ENCODE data around the gene C1QTNF9. TPM values are rescaled to one million over a fixed set of nuclear protein-coding genes. Genes with fewer than 3 reads are reported as not detected.

Gene C1QTNF9
- total and polyA plus RNA-seq, 4 donors, result 0.03 to 0.28 (median 0.20) TPM; not detected in 1

GRCh38 chr13:24279327-24280110 lies 29.9 kb upstream of the C1QTNF9 start:
- WGBS, 2 donors, result 54 to 80% methylated on average over 8 of the region's 8 CpGs
- Histone ChIP-seq H3K9ac (ENCODE audit: insufficient read depth in 1 of 2, low read length in 2 of 2) (no peak overlapping the region), H3K27me3 (ENCODE audit: control insufficient read depth in 3 of 3, insufficient read depth in 3 of 3, low read length in 2 of 3) (no peaks in the 10 kb centered on the region), H3K9me3 (ENCODE audit: control insufficient read depth in 4 of 4, insufficient read depth in 3 of 4, low read length in 3 of 4) (no peaks in the 10 kb centered on the region), H3K4me1 (ENCODE audit: control insufficient read depth in 5 of 5, insufficient read depth in 5 of 5, low read length in 5 of 5) (peaks cover 0 to 13% (median 7%) of the 10 kb centered on the region in 5 donors), H3K36me3 (ENCODE audit: control insufficient read depth in 4 of 4, insufficient read depth in 4 of 4, low read length in 4 of 4) (peaks cover 0 to 17% (median 2%) of the 10 kb centered on the region in 4 donors), H3K27ac (ENCODE audit: low read depth in 1 of 2, low read length in 1 of 2) (peak overlapping the region in 1 of 2 donors; percentile 30), H3K4me3 (no peak overlapping the region)
- TF ChIP-seq CTCF (IDR thresholded peaks at IDR 0.05; ENCODE audit: control extremely low read depth, extremely low read depth), result no peak
- ATAC-seq (ENCODE audit: insufficient read depth, low FRiP score) (no peak), DNase-seq (no peak)

GRCh38 chr13:24280720-24281119 lies 28.7 kb upstream of the C1QTNF9 start:
- no peak overlapping the region for H3K4me3 ChIP-seq
- no peak for TF ChIP-seq CTCF (IDR thresholded peaks at IDR 0.05; ENCODE audit: control extremely low read depth, extremely low read depth)
- H3K4me1 ChIP-seq (ENCODE audit: control insufficient read depth in 5 of 5, insufficient read depth in 5 of 5, low read length in 5 of 5), result peaks cover 0 to 13% (median 0%) of the 10 kb centered on the region in 5 donors
- H3K9me3 ChIP-seq (ENCODE audit: control insufficient read depth in 4 of 4, insufficient read depth in 3 of 4, low read length in 3 of 4), result no peaks in the 10 kb centered on the region
- no peaks in the 10 kb centered on the region for H3K27me3 ChIP-seq (ENCODE audit: control insufficient read depth in 3 of 3, insufficient read depth in 3 of 3, low read length in 2 of 3)
- H3K9ac ChIP-seq (ENCODE audit: insufficient read depth in 1 of 2, low read length in 2 of 2), result no peak overlapping the region
- DNase-seq (no peak), ATAC-seq (ENCODE audit: insufficient read depth, low FRiP score) (no peak)
- peaks cover 0 to 22% (median 5%) of the 10 kb centered on the region in 4 donors for H3K36me3 ChIP-seq (ENCODE audit: control insufficient read depth in 4 of 4, insufficient read depth in 4 of 4, low read length in 4 of 4)
- peak overlapping the region in 1 of 2 donors; percentile 4 for H3K27ac ChIP-seq (ENCODE audit: low read depth in 1 of 2, low read length in 1 of 2)
- WGBS, 2 donors, result 28 to 74% methylated on average over 6 to 7 of the region's 7 CpGs

GRCh38 chr13:24281188-24282008 lies 28.0 kb upstream of the C1QTNF9 start:
- Histone ChIP-seq H3K9me3 (ENCODE audit: control insufficient read depth in 4 of 4, insufficient read depth in 3 of 4, low read length in 3 of 4) (no peaks in the 10 kb centered on the region), H3K27ac (ENCODE audit: low read depth in 1 of 2, low read length in 1 of 2) (peak overlapping the region in 1 of 2 donors; percentile 4)

More at GRCh38 chr13:24281188-24282008, 28.0 kb upstream of the C1QTNF9 start:
- Histone ChIP-seq H3K4me1 (ENCODE audit: control insufficient read depth in 5 of 5, insufficient read depth in 5 of 5, low read length in 5 of 5) (peaks cover 0 to 13% (median 0%) of the 10 kb centered on the region in 5 donors), H3K4me3 (no peak overlapping the region), H3K9ac (ENCODE audit: insufficient read depth in 1 of 2, low read length in 2 of 2) (no peak overlapping the region), H3K36me3 (ENCODE audit: control insufficient read depth in 4 of 4, insufficient read depth in 4 of 4, low read length in 4 of 4) (peaks cover 0 to 28% (median 5%) of the 10 kb centered on the region in 4 donors), H3K27me3 (ENCODE audit: control insufficient read depth in 3 of 3, insufficient read depth in 3 of 3, low read length in 2 of 3) (no peaks in the 10 kb centered on the region)
- DNase-seq, result no peak
- no peak for TF ChIP-seq CTCF (IDR thresholded peaks at IDR 0.05; ENCODE audit: control extremely low read depth, extremely low read depth)
- no peak for ATAC-seq (ENCODE audit: insufficient read depth, low FRiP score)
- WGBS, 2 donors, result 91 to 93% methylated on average over 18 of the region's 18 CpGs
